GM19043 (cell line): ENCODE measurements around the gene DFFB.
"Not testable (repeated sequence)": the region's sequence is repeated elsewhere in the genome, so short reads cannot be mapped to it uniquely, and the experiment has no call there.

Source experiments
- ATAC-seq: cut with Tn5 transposase; IDR thresholded peaks from one replicate; pipeline ENCODE4 v1.9.1; 2021; ENCODE audit warnings: low read depth; ENCODE audit not compliant: unreplicated experiment

DFFB gene

GRCh38 chr1:3906672-3907020 is 49.4 kb downstream of the DFFB start:
- no peak for ATAC-seq

GRCh38 chr1:3907031-3907534 is 49.8 kb downstream of the DFFB start:
- ATAC-seq = no peak

- no peak for ATAC-seq
Measured at GRCh38 chr1:3907621-3908165, 50.4 kb downstream of the DFFB start.

GRCh38 chr1:3908886-3909517 is 51.7 kb downstream of the DFFB start:
- no peak for ATAC-seq

- no peak for ATAC-seq
Measured at GRCh38 chr1:3909615-3910014, 52.3 kb downstream of the DFFB start.

DNA sequence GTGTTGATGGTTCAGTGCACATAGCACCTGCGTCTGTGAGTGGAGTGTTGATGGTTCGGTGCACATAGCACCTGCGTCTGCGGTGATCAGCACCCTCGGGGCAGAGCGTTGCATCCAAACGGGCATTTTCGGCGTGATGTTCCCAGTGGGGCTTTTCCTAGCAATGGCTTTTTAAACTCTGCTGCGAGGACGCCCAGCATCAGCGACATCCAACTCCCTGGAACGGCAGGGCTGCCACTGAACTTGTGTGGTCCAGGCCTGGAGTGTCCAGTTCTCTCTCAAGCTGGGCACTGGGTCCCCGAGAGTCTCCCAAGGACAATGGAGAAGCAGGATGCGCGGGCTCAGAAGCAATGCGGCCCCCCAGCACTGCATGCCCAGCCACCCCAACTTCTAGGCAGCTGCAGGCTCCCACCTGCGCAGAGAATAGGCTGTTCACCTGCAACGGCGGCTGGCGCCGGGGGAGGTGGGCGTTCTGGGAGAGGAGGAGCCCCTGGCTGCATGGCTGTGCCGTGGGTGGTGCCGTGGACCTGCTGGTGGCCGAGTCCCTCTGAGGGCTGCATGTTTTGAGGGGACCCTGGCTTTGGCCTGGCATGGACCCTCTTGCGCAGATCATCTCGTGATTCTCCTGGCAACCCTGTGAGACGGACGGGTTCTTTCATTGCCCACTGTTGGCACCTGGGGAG is 52.9 kb downstream of the DFFB start:
- no peak for ATAC-seq

GRCh38 chr1:3910857-3911845 is 53.9 kb downstream of the DFFB start:
- ATAC-seq = peak; percentile 74

DNA sequence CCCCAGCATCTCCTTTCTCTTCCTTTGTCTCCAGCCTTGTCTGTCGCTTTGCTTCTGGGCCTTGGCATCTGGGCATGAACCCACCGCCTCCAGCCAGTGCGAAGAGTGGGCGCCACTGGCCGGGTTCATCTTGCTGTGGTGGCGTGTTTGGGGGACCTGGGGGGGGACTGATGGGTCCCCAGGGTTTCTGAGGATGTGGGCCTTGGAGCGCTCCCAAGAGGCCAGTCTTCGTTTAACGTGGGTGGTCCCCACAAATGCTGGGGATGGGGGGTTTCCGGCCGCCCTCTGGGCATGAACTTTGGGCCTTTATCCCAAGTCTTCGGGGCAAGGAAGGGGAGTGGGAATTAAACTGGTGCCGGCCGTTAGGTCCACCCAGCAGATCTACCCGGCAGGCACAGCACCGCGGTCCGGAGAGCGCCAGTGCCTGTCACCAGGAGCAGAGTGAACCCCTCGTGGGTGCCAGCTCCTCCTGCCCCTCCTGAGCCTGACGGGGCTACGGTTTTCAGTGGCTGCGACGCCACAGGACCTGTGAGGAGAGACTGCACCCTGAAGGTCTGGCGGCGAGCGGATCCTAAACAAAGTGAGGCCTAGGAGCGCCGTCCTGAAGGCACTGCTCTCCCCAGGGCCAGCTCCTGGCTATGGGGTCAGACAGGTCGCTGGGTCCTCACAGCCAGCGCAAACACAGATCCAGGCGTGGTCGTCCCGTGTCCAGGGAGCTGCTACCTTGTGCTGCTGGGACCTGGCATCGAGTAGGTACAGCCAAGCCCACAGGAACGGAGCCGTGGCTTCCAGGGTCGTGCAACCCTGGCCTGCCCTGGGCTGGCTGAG is 54.9 kb downstream of the DFFB start:
- no peak for ATAC-seq

DNA sequence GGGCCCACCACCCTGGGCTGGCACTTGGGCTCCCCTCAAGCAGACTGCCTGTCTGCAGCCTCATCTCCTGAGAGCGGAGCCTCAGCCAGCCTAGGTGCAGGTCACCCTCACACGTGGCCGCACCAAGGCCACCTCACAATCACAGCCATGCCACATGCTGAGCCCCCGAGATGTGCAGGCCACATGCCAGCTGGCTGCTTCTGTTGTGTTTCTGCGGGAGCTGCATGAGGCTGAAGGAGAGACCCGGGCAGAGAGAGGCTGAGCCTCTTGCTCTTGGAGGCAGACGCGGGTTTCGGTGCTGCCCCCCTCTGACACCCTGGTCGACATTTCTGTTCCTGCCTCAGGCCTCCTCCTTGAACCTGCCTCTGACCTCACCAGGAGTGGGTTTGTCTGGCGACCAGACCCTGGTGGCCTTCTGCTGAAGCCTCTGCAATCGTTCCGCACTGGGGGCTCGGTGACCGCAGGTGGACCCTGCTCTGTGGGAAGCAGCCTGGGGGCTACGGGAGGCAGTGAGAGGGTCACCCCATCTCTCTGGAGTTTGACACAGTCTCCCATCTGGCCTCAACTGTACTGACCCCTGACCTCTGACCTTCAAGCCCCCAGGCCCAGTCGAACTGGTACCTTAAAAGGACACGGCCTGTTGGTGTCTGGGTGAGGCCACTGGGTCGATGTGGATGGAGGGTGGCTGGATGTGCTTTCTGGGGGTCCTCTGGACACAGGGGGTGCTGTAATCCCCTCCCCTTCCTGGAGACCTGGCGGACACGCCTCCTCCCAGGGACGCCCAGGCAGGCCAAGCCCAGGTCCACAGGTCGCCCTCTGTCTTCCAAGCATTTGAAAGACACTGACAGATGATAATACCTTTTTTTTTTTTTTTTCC is 55.8 kb downstream of the DFFB start:
- ATAC-seq = no peak

GRCh38 chr1:3914331-3914851 is 57.1 kb downstream of the DFFB start:
- ATAC-seq = no peak

GRCh38 chr1:3914911-3915310 is 57.6 kb downstream of the DFFB start:
- ATAC-seq = no peak

DNA sequence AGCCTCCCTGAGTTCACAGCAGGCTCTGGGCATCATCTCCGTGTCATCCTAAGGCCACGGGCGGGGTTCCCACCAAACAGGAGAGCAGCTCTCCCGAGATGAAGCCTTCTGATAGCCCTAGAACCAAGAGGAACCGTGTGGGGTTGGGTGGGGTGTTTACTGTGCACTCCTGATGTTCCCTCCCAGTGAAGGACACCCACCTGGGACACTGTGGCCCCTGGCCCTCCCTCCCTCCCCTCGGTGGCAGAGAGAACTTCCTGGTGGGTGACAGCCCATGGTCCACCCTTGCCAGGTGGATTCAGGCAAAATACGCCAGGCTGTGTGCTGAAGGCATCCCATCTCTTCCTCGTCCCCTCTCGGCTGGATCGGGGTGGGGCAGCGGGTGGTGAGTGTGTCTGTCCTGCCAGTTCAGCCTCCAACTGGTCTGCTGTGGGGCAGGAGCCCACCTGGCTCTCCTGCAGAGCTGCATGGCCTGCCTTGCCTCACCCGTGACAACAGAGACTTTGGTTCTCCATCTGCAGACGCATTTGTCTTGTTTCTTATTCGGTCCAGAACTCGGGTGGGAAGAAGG is 58.4 kb downstream of the DFFB start:
- no peak for ATAC-seq

DNA sequence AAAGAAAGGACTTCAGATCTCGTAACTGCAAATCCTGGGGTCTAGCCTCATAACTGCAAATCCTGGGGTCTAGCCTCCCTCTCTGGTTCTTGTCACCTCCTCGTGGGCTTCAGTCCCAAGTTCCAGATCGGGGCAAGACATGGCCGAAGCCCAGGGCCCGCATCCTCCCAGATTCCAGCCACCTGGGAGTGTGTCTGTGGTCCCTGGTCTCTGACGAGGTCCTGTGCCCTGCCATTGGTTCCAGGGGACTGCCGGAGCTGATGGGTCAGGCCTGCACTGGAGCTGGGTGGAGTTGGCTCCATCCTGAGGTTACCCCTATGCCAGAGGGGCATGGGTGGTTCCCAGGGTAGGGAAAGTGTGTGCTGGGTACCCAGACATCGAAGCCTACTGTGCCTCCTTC is 60.5 kb downstream of the DFFB start:
- ATAC-seq = no peak

DNA sequence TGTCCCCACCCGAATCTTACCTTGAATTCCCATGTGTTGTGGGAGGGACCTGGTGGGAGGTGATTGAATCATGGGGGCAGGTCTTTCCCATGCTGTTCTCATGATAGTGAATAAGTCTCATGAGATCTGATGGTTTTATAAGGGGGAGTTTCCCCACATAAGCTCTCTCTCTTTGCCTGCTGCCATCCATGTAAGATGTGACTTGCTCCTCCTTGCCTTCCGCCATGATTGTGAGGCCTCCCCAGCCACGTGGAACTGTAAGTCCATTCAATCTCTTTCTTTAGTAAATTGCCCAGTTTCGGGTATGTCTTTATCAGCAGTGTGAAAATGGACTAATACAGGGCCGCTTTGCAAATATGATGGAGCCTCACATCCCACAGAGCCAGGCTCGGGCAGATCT is 61.1 kb downstream of the DFFB start:
- not testable (repeated sequence) for ATAC-seq

DNA sequence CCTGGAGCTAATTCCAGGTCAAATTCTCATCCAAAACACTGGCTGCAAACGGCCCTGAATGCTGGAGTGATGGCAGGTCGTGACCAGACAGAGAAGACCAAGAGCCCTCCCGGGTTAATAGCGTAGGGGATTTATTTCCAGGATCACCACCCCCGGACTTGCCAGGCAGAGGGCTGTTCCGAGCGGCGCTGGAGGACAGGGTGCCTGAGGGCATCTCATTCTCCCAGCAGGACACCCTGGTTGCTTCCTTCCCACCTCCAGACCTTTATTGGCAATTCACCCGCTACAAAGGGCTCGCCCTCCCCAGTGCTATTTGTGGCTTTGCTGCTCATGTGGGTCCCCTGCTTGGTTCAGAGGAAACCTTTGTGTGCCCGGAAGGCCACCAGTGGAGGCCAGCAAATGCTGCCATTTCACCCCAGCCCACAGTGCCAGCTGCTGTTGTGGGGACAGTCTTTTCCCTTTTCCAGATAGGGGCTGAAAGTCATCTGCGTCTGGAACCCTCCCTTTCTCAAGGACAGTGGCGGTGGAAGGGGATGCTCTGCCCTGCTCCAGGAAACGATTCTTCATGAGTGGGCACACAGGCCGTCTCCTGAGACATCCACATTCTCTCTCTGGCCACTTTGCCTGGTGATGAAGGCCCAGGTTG is 61.8 kb downstream of the DFFB start:
- no peak for ATAC-seq

GRCh38 chr1:3919706-3920105 is 62.4 kb downstream of the DFFB start:
- ATAC-seq = no peak

DNA sequence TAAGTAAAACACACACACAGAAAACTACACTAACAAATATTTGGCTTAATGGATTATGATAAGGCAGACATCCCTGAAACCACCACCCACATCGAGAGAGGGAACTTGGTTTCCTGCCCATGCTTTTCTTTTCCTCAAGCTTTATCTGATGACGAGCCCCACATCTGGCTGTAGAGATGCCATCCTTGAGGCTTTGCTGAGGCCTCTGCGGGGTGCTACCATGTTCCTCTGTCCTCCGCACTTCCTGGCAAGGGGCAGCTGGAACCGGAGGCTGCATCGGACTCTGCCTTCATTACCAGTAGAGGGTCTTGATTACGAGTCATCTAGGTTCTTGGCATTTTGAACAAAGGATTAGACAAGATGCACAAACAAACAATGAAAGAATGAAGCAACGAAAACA is 64.5 kb downstream of the DFFB start:
- no peak for ATAC-seq

- no peak for ATAC-seq
Measured at GRCh38 chr1:3922201-3922725, 65.0 kb downstream of the DFFB start.
